NCI-H748 (cell line): ENCODE results near the gene SDR9C7.
"Not testable (repeated sequence)": the region's sequence is repeated elsewhere in the genome, so short reads cannot be mapped to it uniquely, and the experiment has no call there.

ENCODE experiments used
- DNase-seq: peaks from one replicate; lab custom pipeline; 2025; ENCODE audit not compliant: unreplicated experiment; lab: John Stamatoyannopoulos, UW

Gene SDR9C7

GRCh38 chr12:56954057-56954957 is 20.1 kb upstream of the SDR9C7 start:
- no peak for DNase-seq

DNA sequence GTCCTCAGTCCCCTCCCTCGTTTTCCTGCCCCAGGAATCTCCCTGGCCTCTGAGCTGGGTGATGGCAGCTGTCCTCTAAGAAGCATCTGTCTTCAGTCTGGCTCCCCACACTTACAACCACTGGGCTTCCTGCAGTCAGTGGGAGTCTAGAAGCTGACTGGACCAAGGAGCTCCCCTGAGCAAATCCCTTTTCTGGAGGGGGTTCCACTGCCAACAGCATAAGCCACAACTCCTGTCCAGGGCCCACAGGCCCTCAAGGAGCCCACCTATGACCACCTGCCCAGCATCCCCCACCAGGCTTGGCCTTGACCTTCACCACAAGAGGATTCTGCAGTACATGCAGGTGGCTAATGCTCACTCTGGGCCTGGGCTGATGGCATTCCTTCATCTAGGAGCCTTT is 19.1 kb upstream of the SDR9C7 start:
- DNase-seq = no peak

DNA sequence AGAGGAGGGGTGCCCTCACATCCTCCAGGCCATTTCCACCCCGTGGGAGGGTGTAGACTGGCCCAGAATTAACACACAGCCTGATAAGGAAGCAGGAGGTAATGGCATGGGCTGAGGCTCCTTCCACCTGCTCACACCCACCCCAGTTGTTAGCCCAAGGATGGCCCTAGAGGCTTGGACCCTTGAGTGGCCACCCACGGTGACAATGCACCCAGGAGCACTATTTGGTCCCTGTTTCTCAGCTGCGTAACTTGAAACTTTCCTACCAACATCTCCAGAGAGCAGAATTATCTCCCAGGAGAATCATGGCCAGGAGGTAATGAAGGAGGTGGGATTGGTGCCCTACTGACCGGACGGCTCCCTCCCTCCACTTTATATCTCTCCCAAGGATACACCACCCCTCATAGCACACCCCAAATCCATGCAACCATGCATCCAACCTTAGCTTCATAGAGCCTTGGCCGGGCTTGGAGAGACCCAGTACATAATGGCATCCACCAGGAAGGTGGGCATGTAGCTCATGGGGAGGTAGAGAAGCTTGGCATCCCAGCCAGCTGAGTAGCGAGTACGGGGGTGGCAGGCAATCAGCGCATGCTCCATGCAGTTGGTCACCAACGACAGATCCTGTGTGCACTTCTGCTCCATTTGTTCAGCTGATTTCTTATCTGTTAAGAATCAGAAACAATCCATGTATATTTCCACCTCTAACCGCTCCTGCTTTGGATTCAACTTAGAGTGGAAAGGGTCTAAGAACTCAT is 17.6 kb upstream of the SDR9C7 start:
- no peak for DNase-seq

DNA sequence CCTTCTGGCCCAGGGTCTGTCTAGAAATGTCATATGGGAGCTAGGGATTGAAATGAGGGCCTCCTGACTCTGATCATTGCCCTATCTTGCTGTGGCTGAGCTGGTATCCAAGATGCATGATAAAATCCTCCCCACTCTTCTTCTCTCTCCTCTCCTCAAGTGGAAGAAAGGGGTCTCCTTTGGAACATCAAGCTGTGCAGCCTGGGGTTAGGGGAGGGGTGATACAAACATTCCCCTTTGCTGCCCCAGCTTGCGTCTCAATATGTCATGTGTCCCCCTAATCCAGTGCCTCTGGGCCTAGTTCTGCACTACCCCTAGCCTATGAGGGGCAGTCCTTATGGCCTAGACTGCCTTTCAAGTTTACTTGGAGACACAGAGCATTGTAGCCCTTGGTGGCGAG is 14.7 kb upstream of the SDR9C7 start:
- DNase-seq = no peak

DNA sequence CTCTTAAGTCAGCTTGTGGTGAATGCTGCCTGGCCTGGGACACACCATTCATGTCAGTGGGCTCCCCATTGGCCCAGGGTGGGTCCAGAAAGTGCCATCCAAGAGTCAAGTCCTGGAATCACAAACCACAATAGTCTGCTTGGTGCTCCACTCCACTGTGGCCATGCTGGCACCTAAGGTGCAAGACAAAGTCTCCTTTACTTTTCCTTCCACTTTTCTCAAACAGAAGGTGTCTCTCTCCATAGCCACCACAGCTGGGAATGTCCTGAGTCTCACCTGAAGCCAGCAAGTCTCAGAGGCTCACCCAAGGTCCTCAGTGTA is 14.2 kb upstream of the SDR9C7 start:
- DNase-seq = no peak

DNA sequence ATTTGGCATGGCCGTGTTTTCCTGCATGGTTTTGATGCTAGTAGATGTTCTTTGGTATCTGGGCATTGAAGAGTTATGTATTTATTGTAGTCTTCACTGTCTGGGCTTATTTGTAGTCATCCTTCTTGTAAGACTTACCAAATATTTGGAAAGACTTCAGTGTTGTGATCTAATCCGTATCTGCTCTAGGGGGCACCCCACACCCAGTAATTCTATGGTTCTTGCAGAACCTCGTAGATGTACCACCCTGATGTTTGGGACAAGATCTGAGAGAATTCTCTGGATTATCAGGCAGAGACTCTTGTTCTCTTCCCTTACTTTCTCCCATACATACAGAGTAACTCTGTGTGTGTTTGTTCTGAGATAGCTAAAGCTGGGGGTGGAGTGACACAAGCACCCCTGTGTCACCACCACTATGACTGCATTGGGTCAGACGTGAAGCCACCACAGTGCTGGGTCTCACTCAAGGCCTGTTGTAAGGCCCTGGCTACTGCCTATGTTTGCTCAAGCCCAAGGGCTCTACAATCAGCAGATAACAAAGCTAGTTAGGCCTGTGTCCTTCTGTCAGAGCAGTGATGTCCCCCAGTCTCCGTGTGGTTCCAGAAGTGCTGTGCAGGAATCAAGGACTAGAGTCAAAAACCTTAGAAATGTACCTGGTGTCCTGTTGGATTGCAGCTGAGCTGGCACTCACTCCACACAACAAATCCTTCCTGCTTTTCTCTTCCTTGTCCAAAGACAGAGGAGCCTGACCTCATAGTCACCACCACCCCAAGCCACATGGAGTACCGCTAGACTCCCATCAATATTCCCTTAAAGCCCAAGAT is 13.6 kb upstream of the SDR9C7 start:
- DNase-seq = no peak

DNA sequence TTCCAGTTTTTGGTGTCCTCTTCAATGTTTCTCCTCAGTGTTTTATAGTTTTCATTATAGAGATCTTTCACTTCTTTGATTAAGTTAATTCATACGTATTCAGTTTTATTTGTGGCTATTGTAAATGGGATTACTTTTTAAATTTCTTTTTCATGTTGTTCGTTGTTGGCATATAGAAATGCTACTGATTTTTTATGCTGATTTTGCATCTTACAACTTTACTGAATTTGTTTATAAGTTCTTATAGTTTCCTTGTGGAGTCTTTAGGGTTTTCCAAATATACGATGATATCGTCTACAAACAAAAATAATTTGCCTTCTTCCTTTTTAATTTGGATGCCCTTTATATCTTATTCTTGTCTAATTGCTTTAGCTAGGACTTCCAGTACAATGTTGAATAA is 9.7 kb upstream of the SDR9C7 start:
- DNase-seq = no peak

DNA sequence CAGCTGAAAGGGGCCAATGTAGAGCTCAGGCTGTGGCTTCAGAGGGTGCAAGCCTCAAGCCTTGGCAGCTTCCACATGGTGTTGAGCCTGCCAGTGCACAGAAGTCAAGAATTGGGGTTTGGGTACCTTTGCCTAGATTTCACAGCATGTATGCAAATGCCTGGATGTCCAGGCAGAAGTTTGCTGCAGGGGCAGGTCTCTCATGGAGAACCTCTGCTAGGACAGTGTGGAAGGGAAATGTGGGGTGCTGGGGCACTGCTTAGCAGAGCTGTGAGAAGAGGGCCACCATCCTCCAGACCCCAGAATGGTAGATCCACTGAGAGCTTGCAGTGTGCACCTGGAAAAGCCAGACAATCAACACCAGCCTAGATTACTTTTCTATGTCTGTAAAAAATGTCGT is 9.2 kb upstream of the SDR9C7 start:
- not testable (repeated sequence) for DNase-seq

- no peak for DNase-seq
Measured at GRCh38 chr12:56941299-56942017, 7.2 kb upstream of the SDR9C7 start.

GRCh38 chr12:56940942-56941298 is 6.7 kb upstream of the SDR9C7 start:
- not testable (repeated sequence) for DNase-seq

DNA sequence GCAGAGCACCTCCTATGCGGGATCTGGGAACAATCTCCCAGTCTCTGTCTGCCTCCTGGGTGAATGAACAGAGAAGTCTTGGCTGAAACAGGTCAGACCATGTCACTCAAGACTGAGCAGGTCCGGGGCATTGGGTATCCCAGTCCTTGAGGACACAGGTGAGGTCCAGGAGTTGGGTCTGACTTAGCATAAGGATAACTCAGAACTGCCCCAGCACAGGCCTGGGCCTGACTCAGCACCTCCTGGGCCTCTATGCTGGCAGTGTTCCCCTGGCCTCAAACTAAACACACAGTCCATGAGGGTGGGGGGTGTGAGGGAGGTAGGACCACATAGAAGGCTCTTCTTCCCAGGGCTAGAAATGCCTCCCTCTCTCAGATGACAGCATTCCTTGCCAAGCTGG is 1.5 kb upstream of the SDR9C7 start:
- no peak for DNase-seq

GRCh38 chr12:56935157-56935556 is 949 bp upstream of the SDR9C7 start:
- DNase-seq = no peak

DNA sequence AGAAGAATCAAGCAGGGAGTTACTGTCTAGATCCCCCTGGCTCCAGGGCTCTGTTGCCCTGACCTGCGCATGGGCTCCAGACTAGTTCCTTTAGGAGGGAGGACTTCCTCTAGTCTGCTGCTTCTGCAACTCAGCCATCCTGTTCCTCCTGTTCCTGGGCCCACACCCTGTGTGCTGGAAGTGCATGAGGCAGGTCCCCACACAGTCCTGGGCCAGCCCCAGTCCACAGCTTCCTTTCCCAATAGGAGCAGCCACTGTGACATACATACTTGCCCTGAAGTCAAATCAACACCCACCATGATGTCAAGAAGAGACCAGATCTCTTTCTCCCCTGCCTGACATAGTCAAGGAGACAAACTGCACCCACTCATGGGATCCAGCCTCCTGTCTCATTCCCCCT is 1.3 kb downstream of the SDR9C7 start:
- DNase-seq = no peak

GRCh38 chr12:56932146-56932545 is 2.1 kb downstream of the SDR9C7 start:
- no peak for DNase-seq

- DNase-seq = no peak
Measured at GRCh38 chr12:56931474-56931978, 2.7 kb downstream of the SDR9C7 start.

DNA sequence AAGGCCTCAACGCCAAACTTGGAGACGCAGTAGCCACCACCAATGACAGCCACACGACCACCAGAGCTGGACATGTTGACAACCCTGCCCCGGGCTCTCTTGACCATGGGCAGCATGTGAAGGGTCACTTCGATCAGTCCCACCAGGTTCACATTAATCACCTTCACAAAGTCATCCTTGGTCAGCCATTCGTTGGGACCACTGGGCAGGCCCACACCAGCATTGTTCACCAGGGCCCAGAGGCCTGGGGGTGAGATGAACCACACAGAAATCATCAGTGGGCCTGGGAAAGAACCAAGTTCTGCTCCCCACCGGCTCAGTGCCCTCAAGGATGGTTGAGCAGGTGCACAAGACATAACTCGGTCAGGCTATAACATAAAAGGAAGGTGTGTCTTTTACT is 4.0 kb downstream of the SDR9C7 start:
- DNase-seq = no peak

DNA sequence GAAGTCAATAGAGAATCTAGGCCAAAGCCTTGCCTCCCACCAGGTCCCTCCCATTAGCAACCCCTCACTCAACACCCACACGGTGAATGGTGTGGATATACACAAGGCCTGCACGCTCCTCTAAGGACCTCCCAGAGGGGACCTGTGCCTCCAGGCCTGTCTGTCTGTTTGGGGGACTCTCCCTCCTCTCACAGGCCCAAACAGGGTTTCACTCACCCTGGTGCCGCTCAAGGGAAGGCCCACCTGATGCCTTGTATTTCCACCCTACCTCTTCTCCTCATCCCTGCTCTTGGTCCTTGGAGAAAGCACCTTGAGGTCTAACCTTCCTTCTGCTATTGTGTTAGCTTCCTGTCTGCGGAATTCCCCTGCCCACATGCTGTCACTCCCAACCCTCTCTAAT is 4.4 kb downstream of the SDR9C7 start:
- no peak for DNase-seq

DNA sequence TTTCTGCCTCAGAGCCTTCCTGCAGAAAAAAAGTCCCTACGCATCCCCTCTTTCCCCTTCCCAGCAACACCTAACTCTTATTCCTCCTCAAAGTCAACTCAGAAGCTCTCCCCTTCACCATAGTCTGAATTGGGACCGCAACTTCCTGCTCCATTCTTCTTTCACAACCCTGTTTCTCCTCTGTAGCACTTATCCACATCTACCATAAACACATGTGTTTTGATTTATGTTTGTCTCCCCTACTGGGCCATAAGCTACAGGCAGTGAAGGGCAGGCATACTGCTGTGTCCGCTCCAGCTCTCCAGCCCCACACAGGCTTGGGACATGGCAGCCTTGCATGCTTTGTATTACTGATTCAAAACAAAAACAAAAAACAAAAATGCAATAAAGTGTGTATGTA is 5.9 kb downstream of the SDR9C7 start:
- no peak for DNase-seq

GRCh38 chr12:56927281-56927680 is 6.9 kb downstream of the SDR9C7 start:
- DNase-seq = no peak

GRCh38 chr12:56922031-56922430 is 12.2 kb downstream of the SDR9C7 start:
- no peak for DNase-seq

DNA sequence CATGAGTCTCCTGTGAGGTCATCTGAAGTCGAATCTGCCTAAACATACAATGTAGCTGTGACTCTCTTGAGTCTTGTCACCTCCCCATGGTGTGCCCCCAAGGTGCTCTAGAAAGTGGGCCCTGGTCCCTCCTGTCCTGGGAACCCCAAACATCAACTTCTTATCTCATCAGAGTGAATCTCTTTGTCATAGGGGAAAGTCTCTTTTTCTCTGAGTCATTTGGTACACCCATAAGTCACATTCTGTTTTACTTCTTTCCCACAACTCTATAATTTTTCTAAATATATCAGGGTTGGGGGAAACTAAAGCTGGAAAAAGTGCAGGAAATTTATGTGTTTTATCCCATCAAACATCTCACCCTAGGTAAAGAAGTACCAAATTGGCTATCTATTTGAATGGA is 12.9 kb downstream of the SDR9C7 start:
- DNase-seq = no peak
